ENCODE data around the gene UBP1. TPM values are rescaled to one million over a fixed set of nuclear protein-coding genes. Genes with fewer than 3 reads are reported as not detected.

The UBP1 gene
- total RNA-seq, 2 donors from 2014 or later: 69.2 to 84.5 TPM

GRCh38 chr3:33394403-33395054 is 45.7 kb downstream of the UBP1 start:
- Histone ChIP-seq H3K4me3 (ENCODE audit: low read length) (no peak overlapping the region), H3K9ac (ENCODE audit: extremely low read depth, low read length, poor library complexity, severe bottlenecking) (no peak overlapping the region), H3K27me3 (ENCODE audit: control insufficient read depth, insufficient read depth, low read length, poor library complexity, severe bottlenecking) (no peaks in the 10 kb centered on the region), H3K9me3 (ENCODE audit: control insufficient read depth, low read length) (no peaks in the 10 kb centered on the region), H3K4me1 (ENCODE audit: control insufficient read depth, insufficient read depth, low read length) (no peaks in the 10 kb centered on the region), H3K27ac (ENCODE audit: low read depth, low read length) (no peak overlapping the region), H3K36me3 (ENCODE audit: control insufficient read depth, insufficient read depth, low read length) (peaks cover 96% of the 10 kb centered on the region)
- WGBS, 2 experiments (ENCODE audit: insufficient coverage in 1 of 2, insufficient read length in 1 of 2): 100% methylated on average over 1 of the region's 1 CpG
- H3K4me3 Mint-ChIP-seq: no peak overlapping the region
- H3K27me3 Mint-ChIP-seq (ENCODE audit: insufficient read depth): no peaks in the 10 kb centered on the region
- H3K9me3 Mint-ChIP-seq: no peaks in the 10 kb centered on the region
- DNase-seq: no peak
- no peaks in the 10 kb centered on the region for H3K4me1 Mint-ChIP-seq
- TF ChIP-seq CTCF (conservative IDR thresholded peaks at IDR 0.05): no peak
- H3K36me3 Mint-ChIP-seq (ENCODE audit: low read depth): peaks cover 84% of the 10 kb centered on the region
- H3K27ac Mint-ChIP-seq: no peak overlapping the region

- Mint-ChIP-seq H3K4me1 (no peaks in the 10 kb centered on the region), H3K27ac (no peak overlapping the region), H3K36me3 (ENCODE audit: low read depth) (peaks cover 78% of the 10 kb centered on the region), H3K27me3 (ENCODE audit: insufficient read depth) (no peaks in the 10 kb centered on the region), H3K9me3 (no peaks in the 10 kb centered on the region), H3K4me3 (no peak overlapping the region)
- no peaks in the 10 kb centered on the region for H3K27me3 ChIP-seq (ENCODE audit: control insufficient read depth, insufficient read depth, low read length, poor library complexity, severe bottlenecking)
- H3K36me3 ChIP-seq (ENCODE audit: control insufficient read depth, insufficient read depth, low read length): peaks cover 94% of the 10 kb centered on the region
- TF ChIP-seq CTCF (conservative IDR thresholded peaks at IDR 0.05): no peak
- H3K4me1 ChIP-seq (ENCODE audit: control insufficient read depth, insufficient read depth, low read length): no peaks in the 10 kb centered on the region
- no peak overlapping the region for H3K4me3 ChIP-seq (ENCODE audit: low read length)
- WGBS, 2 experiments (ENCODE audit: insufficient coverage in 1 of 2, insufficient read length in 1 of 2): 81 to 93% methylated on average over 4 of the region's 4 CpGs
- no peaks in the 10 kb centered on the region for H3K9me3 ChIP-seq (ENCODE audit: control insufficient read depth, low read length)
- H3K27ac ChIP-seq (ENCODE audit: low read depth, low read length): no peak overlapping the region
- no peak overlapping the region for H3K9ac ChIP-seq (ENCODE audit: extremely low read depth, low read length, poor library complexity, severe bottlenecking)
- DNase-seq: no peak
These were observed 47.5 kb downstream of the UBP1 start for GRCh38 chr3:33392703-33393125.

- Mint-ChIP-seq H3K27me3 (ENCODE audit: insufficient read depth) (no peaks in the 10 kb centered on the region), H3K9me3 (no peaks in the 10 kb centered on the region), H3K27ac (no peak overlapping the region), H3K36me3 (ENCODE audit: low read depth) (peaks cover 75% of the 10 kb centered on the region), H3K4me1 (no peaks in the 10 kb centered on the region), H3K4me3 (no peak overlapping the region)
- Histone ChIP-seq H3K4me1 (ENCODE audit: control insufficient read depth, insufficient read depth, low read length) (no peaks in the 10 kb centered on the region), H3K27me3 (ENCODE audit: control insufficient read depth, insufficient read depth, low read length, poor library complexity, severe bottlenecking) (no peaks in the 10 kb centered on the region), H3K9ac (ENCODE audit: extremely low read depth, low read length, poor library complexity, severe bottlenecking) (no peak overlapping the region), H3K4me3 (ENCODE audit: low read length) (no peak overlapping the region), H3K27ac (ENCODE audit: low read depth, low read length) (no peak overlapping the region), H3K9me3 (ENCODE audit: control insufficient read depth, low read length) (no peaks in the 10 kb centered on the region), H3K36me3 (ENCODE audit: control insufficient read depth, insufficient read depth, low read length) (peaks cover 92% of the 10 kb centered on the region)
- TF ChIP-seq CTCF (conservative IDR thresholded peaks at IDR 0.05): no peak
- 94 to 96% methylated on average over 3 to 4 of the region's 4 CpGs for WGBS, 2 experiments (ENCODE audit: insufficient coverage in 1 of 2, insufficient read length in 1 of 2)
- no peak for DNase-seq
These were observed 48.1 kb downstream of the UBP1 start for GRCh38 chr3:33392144-33392543.

Data from endodermal cell (in vitro differentiated cells).